Trophoblast cell (in vitro differentiated cells and primary cell): ENCODE results near the gene C10orf67.
A peak's percentile ranks its signal among the peaks of the same experiment; 100 is the strongest.
"Not testable (repeated sequence)": the region's sequence is repeated elsewhere in the genome, so short reads cannot be mapped to it uniquely, and the experiment has no call there.

Experiments
- DNase-seq, 2 donors: peaks; one replicate each; pipeline ENCODE4 v3.0.0-alpha.2; 2016
- H2AFZ ChIP-seq: 2 replicates; pipeline ENCODE4 v1.6.1; 2013; ENCODE audit warnings: low read length, moderate library complexity, mild to moderate bottlenecking; ENCODE audit not compliant: insufficient read depth, poor library complexity
- H2AK5ac ChIP-seq: 2 replicates; pipeline ENCODE4 v1.6.1; 2013; ENCODE audit warnings: mild to moderate bottlenecking, low read length
- H2BK120ac ChIP-seq: 2 replicates; pipeline ENCODE4 v1.6.1; 2013; ENCODE audit warnings: low read length, mild to moderate bottlenecking, moderate library complexity; ENCODE audit not compliant: insufficient read depth, poor library complexity
- H2BK12ac ChIP-seq: 2 replicates; pipeline ENCODE4 v1.6.1; 2013; ENCODE audit warnings: mild to moderate bottlenecking, low read length, moderate library complexity
- H2BK5ac ChIP-seq: 2 replicates; pipeline ENCODE4 v1.6.1; 2013; ENCODE audit warnings: low read length, low read depth, moderate library complexity, mild to moderate bottlenecking; ENCODE audit not compliant: poor library complexity
- H3K14ac ChIP-seq: 2 replicates; pipeline ENCODE4 v1.6.1; 2013; ENCODE audit warnings: mild to moderate bottlenecking, low read length
- H3K18ac ChIP-seq: 2 replicates; pipeline ENCODE4 v1.6.1; 2013; ENCODE audit warnings: mild to moderate bottlenecking, low read length
- H3K23ac ChIP-seq: 2 replicates; pipeline ENCODE4 v1.6.1; 2013; ENCODE audit warnings: low read length
- H3K27ac ChIP-seq: 2 replicates; pipeline ENCODE4 v1.5.1; 2013; ENCODE audit warnings: low read depth, mild to moderate bottlenecking, inconsistent platforms, low read length, moderate library complexity
- H3K27me3 ChIP-seq: 2 replicates; pipeline ENCODE4 v1.6.1; 2013; ENCODE audit warnings: inconsistent platforms, mild to moderate bottlenecking, low read length, moderate library complexity; ENCODE audit not compliant: insufficient read depth
- H3K36me3 ChIP-seq, 2 experiments: 1 replicate in 1 of 2; 2 replicates in 1 of 2; pipeline ENCODE4 v1.6.1; 2013; ENCODE audit warnings: low read length in 2 of 2, mild to moderate bottlenecking in 2 of 2, moderate library complexity in 1 of 2; ENCODE audit not compliant: insufficient read depth in 2 of 2, control insufficient read depth in 1 of 2
- H3K4ac ChIP-seq: 2 replicates; pipeline ENCODE4 v1.6.1; 2013; ENCODE audit warnings: low read depth, mild to moderate bottlenecking, low read length, moderate library complexity
- H3K4me1 ChIP-seq, 2 experiments: 1 replicate in 1 of 2; 2 replicates in 1 of 2; pipeline ENCODE4 v1.6.1; 2013; ENCODE audit warnings: low read length in 2 of 2, mild to moderate bottlenecking in 2 of 2, moderate library complexity in 1 of 2; ENCODE audit not compliant: insufficient read depth in 2 of 2, control insufficient read depth in 1 of 2
- H3K4me2 ChIP-seq: 2 replicates; pipeline ENCODE4 v1.6.1; 2013; ENCODE audit warnings: inconsistent platforms, mild to moderate bottlenecking, low read length, moderate library complexity
- H3K4me3 ChIP-seq: 2 replicates; pipeline ENCODE4 v1.5.1; 2013; ENCODE audit warnings: mild to moderate bottlenecking, low read depth, low read length, inconsistent platforms
- H3K79me1 ChIP-seq: one replicate; pipeline ENCODE4 v1.6.1; 2013; ENCODE audit warnings: low read length
- H3K79me2 ChIP-seq: 2 replicates; pipeline ENCODE4 v1.6.1; 2013; ENCODE audit warnings: low read length, mild to moderate bottlenecking; ENCODE audit not compliant: control insufficient read depth, insufficient read depth, poor library complexity
- H3K9ac ChIP-seq: 2 replicates; pipeline ENCODE4 v1.6.1; 2013; ENCODE audit warnings: mild to moderate bottlenecking, low read length
- H3K9me3 ChIP-seq: 2 replicates; pipeline ENCODE4 v1.6.1; 2013; ENCODE audit warnings: low read depth, mild to moderate bottlenecking, control low read depth, inconsistent platforms, low read length; ENCODE audit not compliant: insufficient read depth
- H4K12ac ChIP-seq: 2 replicates; pipeline ENCODE4 v1.6.1; 2013; ENCODE audit warnings: low read depth, mild to moderate bottlenecking, low read length, moderate library complexity
- H4K8ac ChIP-seq: 2 replicates; pipeline ENCODE4 v1.6.1; 2013; ENCODE audit warnings: low read depth, mild to moderate bottlenecking, low read length, moderate library complexity
- H4K91ac ChIP-seq: one replicate; pipeline ENCODE4 v1.6.1; 2013; ENCODE audit warnings: low read depth, mild to moderate bottlenecking, low read length, moderate library complexity
- WGBS: extraction: QIAGEN DNeasy Blood & Tissue Kit; methylation state at CpG from one replicate; pipeline ENCODE4 v1.1.7; 2013; ENCODE audit warnings: missing lambda C conversion rate; ENCODE audit not compliant: insufficient read length, insufficient coverage; ENCODE audit errors: extremely low coverage; 5-methylcytosine and 5-hydroxymethylcytosine counted together

The C10orf67 gene

GRCh38 chr10:23311034-23311433, 33.6 kb downstream of the C10orf67 start:
- Histone ChIP-seq H3K79me2 (no peaks in the 10 kb centered on the region), H4K12ac (no peak overlapping the region), H2AFZ (no peak overlapping the region), H2BK120ac (no peak overlapping the region), H3K27me3 (no peaks in the 10 kb centered on the region), H4K91ac (no peak overlapping the region), H3K79me1 (no peaks in the 10 kb centered on the region), H3K23ac (no peak overlapping the region), H3K4me2 (no peak overlapping the region), H3K9ac (no peak overlapping the region), H3K36me3 (no peaks in the 10 kb centered on the region), H3K4me3 (no peak overlapping the region), H2BK5ac (no peak overlapping the region), H3K14ac (no peak overlapping the region), H4K8ac (no peak overlapping the region), H2BK12ac (no peak overlapping the region), H3K9me3 (no peaks in the 10 kb centered on the region), H3K18ac (no peak overlapping the region), H3K4ac (no peak overlapping the region), H2AK5ac (no peak overlapping the region), H3K4me1 (no peaks in the 10 kb centered on the region), H3K27ac (no peak overlapping the region)
- WGBS, result no CpG with 5 or more reads among the region's 1 CpG
- no peak for DNase-seq

- no peak for DNase-seq
- Histone ChIP-seq H3K4me1 (no peaks in the 10 kb centered on the region), H3K79me2 (no peaks in the 10 kb centered on the region), H2BK5ac (no peak overlapping the region), H3K79me1 (no peaks in the 10 kb centered on the region), H3K36me3 (no peaks in the 10 kb centered on the region), H3K27me3 (no peaks in the 10 kb centered on the region), H3K9me3 (no peaks in the 10 kb centered on the region), H3K18ac (no peak overlapping the region), H2AFZ (no peak overlapping the region), H4K12ac (no peak overlapping the region), H3K4me3 (no peak overlapping the region), H2BK12ac (no peak overlapping the region), H2AK5ac (no peak overlapping the region), H3K4me2 (no peak overlapping the region), H3K14ac (no peak overlapping the region), H3K27ac (no peak overlapping the region), H2BK120ac (no peak overlapping the region), H4K8ac (no peak overlapping the region), H3K4ac (no peak overlapping the region), H3K23ac (no peak overlapping the region), H3K9ac (no peak overlapping the region), H4K91ac (no peak overlapping the region)
- WGBS, result no CpG with 5 or more reads among the region's 1 CpG
These were observed 34.2 kb downstream of the C10orf67 start for GRCh38 chr10:23310404-23310803.

DNA sequence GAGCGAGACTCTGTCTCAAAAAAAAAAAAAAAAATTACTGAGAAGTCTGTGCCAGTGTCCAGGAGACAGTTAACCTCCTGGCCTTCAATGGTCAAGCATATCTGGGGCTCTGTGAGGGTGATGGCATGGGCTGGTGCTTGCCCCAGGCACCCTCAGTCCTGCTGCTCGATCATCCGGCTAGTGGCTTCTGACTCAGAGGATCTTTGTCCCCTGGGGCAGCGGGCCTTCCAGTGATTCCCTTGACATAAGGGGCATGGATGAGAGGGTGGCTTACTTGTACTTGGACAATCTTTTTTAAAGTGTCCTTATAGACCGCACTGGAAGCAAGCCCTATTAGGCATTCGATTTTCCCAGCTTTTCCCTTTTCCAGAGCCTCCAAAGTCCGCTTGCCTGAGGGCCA, 44.6 kb downstream of the C10orf67 start:
- H3K18ac ChIP-seq, H3K4me2 ChIP-seq, H2AFZ ChIP-seq, H3K9ac ChIP-seq, H3K4me3 ChIP-seq, H4K8ac ChIP-seq, H3K9me3 ChIP-seq, H3K27me3 ChIP-seq, H2BK120ac ChIP-seq, H3K27ac ChIP-seq, H3K14ac ChIP-seq, H4K91ac ChIP-seq, H2AK5ac ChIP-seq, H3K79me1 ChIP-seq, H4K12ac ChIP-seq, H3K4me1 ChIP-seq, H3K4ac ChIP-seq, H3K23ac ChIP-seq, H2BK12ac ChIP-seq, H3K36me3 ChIP-seq, H3K79me2 ChIP-seq, H2BK5ac ChIP-seq, DNase-seq: not testable (repeated sequence)
- no CpG with 5 or more reads among the region's 7 CpGs for WGBS

GRCh38 chr10:23294638-23295247, 49.9 kb downstream of the C10orf67 start:
- Histone ChIP-seq H2BK12ac (no peak overlapping the region), H3K23ac (no peak overlapping the region), H3K14ac (no peak overlapping the region), H3K79me1 (no peaks in the 10 kb centered on the region), H3K9me3 (no peaks in the 10 kb centered on the region), H3K27ac (no peak overlapping the region), H3K9ac (no peak overlapping the region), H3K4me3 (no peak overlapping the region), H3K4me2 (no peak overlapping the region), H3K18ac (no peak overlapping the region), H3K27me3 (no peaks in the 10 kb centered on the region), H4K8ac (no peak overlapping the region), H4K91ac (no peak overlapping the region), H3K4me1 (no peaks in the 10 kb centered on the region), H2BK5ac (no peak overlapping the region), H2AFZ (no peak overlapping the region), H4K12ac (no peak overlapping the region), H2BK120ac (no peak overlapping the region), H3K36me3 (no peaks in the 10 kb centered on the region), H3K79me2 (no peaks in the 10 kb centered on the region), H2AK5ac (no peak overlapping the region), H3K4ac (no peak overlapping the region)
- DNase-seq, result peak in 1 of 2 donors; percentile 43
- WGBS, result no CpG with 5 or more reads among the region's 5 CpGs
